HepG2 (cell line): ENCODE measurements around the gene SLC12A5. TPM values are rescaled to one million over a fixed set of nuclear protein-coding genes. Genes with fewer than 3 reads are reported as not detected.

ENCODE experiments used
- ATF1 ChIP-seq: IDR thresholded peaks from 2 replicates; pipeline ENCODE4 v1.6.1; 2016; ENCODE audit warnings: mild to moderate bottlenecking, control low read depth
- ATM ChIP-seq: fragments of 450-650 bp; IDR thresholded peaks from 2 replicates; pipeline ENCODE4 v1.7.1; 2017; ENCODE audit warnings: mild to moderate bottlenecking, borderline replicate concordance
- BATF2 ChIP-seq: sonication (generic); formaldehyde crosslinking; IDR thresholded peaks from 2 replicates; pipeline ENCODE4 v1.8.0; 2022; ENCODE audit warnings: mild to moderate bottlenecking, missing genetic modification reagents, moderate library complexity
- BRCA1 ChIP-seq: sonication (generic); formaldehyde crosslinking; IDR thresholded peaks from 2 replicates; pipeline ENCODE4 v1.4.0; 2020; ENCODE audit warnings: missing genetic modification reagents
- CENPBD1 ChIP-seq: sonication (generic); formaldehyde crosslinking; IDR thresholded peaks from 2 replicates; pipeline ENCODE4 v1.8.0; 2022; ENCODE audit warnings: missing genetic modification reagents, low read depth, mild to moderate bottlenecking, borderline replicate concordance
- CREB1 ChIP-seq, 2 experiments: fragments of 450-650 bp in 1 of 2; IDR thresholded peaks; 2 replicates each; pipeline ENCODE4 v1.6.1; 2016 to 2017; ENCODE audit warnings: control low read depth in 1 of 2, mild to moderate bottlenecking in 1 of 2, missing compliant biosample characterization in 1 of 2, missing genetic modification characterization in 1 of 2
- DBP ChIP-seq: sonication (generic); formaldehyde crosslinking; IDR thresholded peaks from 2 replicates; pipeline ENCODE4 v1.4.0; 2020; ENCODE audit warnings: missing genetic modification reagents; ENCODE audit errors: not compliant biosample characterization
- GLMP ChIP-seq: sonication (generic); formaldehyde crosslinking; IDR thresholded peaks from 2 replicates; pipeline ENCODE4 v1.9.0; 2021; ENCODE audit warnings: missing genetic modification reagents, mild to moderate bottlenecking, borderline replicate concordance
- HDAC6 ChIP-seq: fragments of 200-600 bp; sonication (generic); IDR thresholded peaks from 2 replicates; pipeline ENCODE4 v1.7.0; 2017; ENCODE audit warnings: mild to moderate bottlenecking, antibody characterized with exemption, low read length, low read depth
- HMG20A ChIP-seq: IDR thresholded peaks from 2 replicates; pipeline ENCODE4 v1.6.1; 2016; ENCODE audit warnings: borderline replicate concordance
- IKZF4 ChIP-seq: sonication (generic); formaldehyde crosslinking; IDR thresholded peaks from 2 replicates; pipeline ENCODE4 v1.5.1; 2020; ENCODE audit warnings: borderline replicate concordance, mild to moderate bottlenecking, low read depth, missing genetic modification reagents; ENCODE audit errors: not compliant biosample characterization
- MEIS2 ChIP-seq: sonication (generic); formaldehyde crosslinking; IDR thresholded peaks from 2 replicates; pipeline ENCODE4 v1.9.0; 2021; ENCODE audit warnings: mild to moderate bottlenecking, missing genetic modification reagents
- NBN ChIP-seq: fragments of 450-650 bp; conservative IDR thresholded peaks from 2 replicates; pipeline ENCODE4 v1.6.1; 2017
- NFYB ChIP-seq: sonication (generic); formaldehyde crosslinking; IDR thresholded peaks from 2 replicates; pipeline ENCODE4 v1.4.0; 2020; ENCODE audit warnings: missing genetic modification reagents
- NKX3-1 ChIP-seq: sonication (generic); formaldehyde crosslinking; IDR thresholded peaks from 2 replicates; pipeline ENCODE4 v1.5.0; 2020; ENCODE audit warnings: missing genetic modification reagents
- NR0B2 ChIP-seq: sonication (generic); formaldehyde crosslinking; IDR thresholded peaks from 2 replicates; pipeline ENCODE4 v1.4.0; 2020; ENCODE audit warnings: mild to moderate bottlenecking, missing genetic modification reagents
- NR3C1 ChIP-seq: sonication (generic); formaldehyde crosslinking; IDR thresholded peaks from 2 replicates; pipeline ENCODE4 v1.4.0; 2020; ENCODE audit warnings: missing genetic modification reagents
- POGZ ChIP-seq: sonication (generic); formaldehyde crosslinking; IDR thresholded peaks from 2 replicates; pipeline ENCODE4 v1.4.0; 2020; ENCODE audit warnings: mild to moderate bottlenecking, missing genetic modification reagents
- RARG ChIP-seq: sonication (generic); formaldehyde crosslinking; IDR thresholded peaks from 2 replicates; pipeline ENCODE4 v1.4.0; 2020; ENCODE audit warnings: low read depth, mild to moderate bottlenecking, missing genetic modification reagents
- RFXAP ChIP-seq: sonication (generic); formaldehyde crosslinking; IDR thresholded peaks from 2 replicates; pipeline ENCODE4 v1.4.0; 2020; ENCODE audit warnings: missing genetic modification reagents, borderline replicate concordance
- SIX4 ChIP-seq: sonication (generic); formaldehyde crosslinking; IDR thresholded peaks from 2 replicates; pipeline ENCODE4 v1.4.0; 2020; ENCODE audit warnings: missing genetic modification reagents
- TBL1XR1 ChIP-seq: fragments of 150-350 bp; IDR thresholded peaks from 2 replicates; pipeline ENCODE4 v1.6.1; 2014; ENCODE audit warnings: borderline replicate concordance, low read length; ENCODE audit not compliant: partially characterized antibody
- TRIM24 ChIP-seq: sonication (generic); formaldehyde crosslinking; IDR thresholded peaks from 2 replicates; pipeline ENCODE4 v1.8.0; 2022; ENCODE audit warnings: mild to moderate bottlenecking, missing genetic modification reagents
- XRCC5 ChIP-seq: fragments of 200-400 bp; formaldehyde crosslinking; optimal IDR thresholded peaks from 2 replicates; pipeline ENCODE3; 2017; ENCODE audit warnings: mild to moderate bottlenecking, low read length
- ZBTB42 ChIP-seq: sonication (generic); formaldehyde crosslinking; IDR thresholded peaks from 2 replicates; pipeline ENCODE4 v1.5.0; 2020; ENCODE audit warnings: mild to moderate bottlenecking, missing genetic modification reagents
- ZKSCAN8 ChIP-seq: IDR thresholded peaks from 2 replicates; pipeline ENCODE4 v1.6.1; 2016; ENCODE audit warnings: borderline replicate concordance, missing genetic modification reagents, missing compliant biosample characterization
- ZNF224 ChIP-seq: sonication (generic); formaldehyde crosslinking; IDR thresholded peaks from 2 replicates; pipeline ENCODE4 v1.5.0; 2020; ENCODE audit warnings: mild to moderate bottlenecking, missing genetic modification reagents
- ZNF30 ChIP-seq: sonication (generic); formaldehyde crosslinking; IDR thresholded peaks from 2 replicates; pipeline ENCODE4 v1.5.0; 2020; ENCODE audit warnings: mild to moderate bottlenecking, missing genetic modification reagents
- ZNF326 ChIP-seq: sonication (generic); formaldehyde crosslinking; IDR thresholded peaks from 2 replicates; pipeline ENCODE4 v1.4.0; 2020; ENCODE audit warnings: missing genetic modification reagents, borderline replicate concordance
- ZSCAN30 ChIP-seq: sonication (generic); formaldehyde crosslinking; IDR thresholded peaks from 2 replicates; pipeline ENCODE4 v1.5.0; 2020; ENCODE audit warnings: mild to moderate bottlenecking, missing genetic modification reagents
- polyA plus RNA-seq, 8 experiments: library from polyadenylated mRNA; depleted of rRNA in 3 of 8; stranded (reverse) in 7 of 8; unstranded in 1 of 8; fragments of >200 nt; fragmentation: Illumina TruSeq in 4 of 8; extraction: Trizol in 4 of 8; gene quantifications; 2 replicates each; pipeline versions ENCODE4 v1.2.1 to v1.2.3, GENCODE V29; 2011 to 2016; ENCODE audit warnings: low read depth in 4 of 8, missing spikeins in 1 of 8, mixed read lengths in 1 of 8; ENCODE audit not compliant: insufficient read depth in 1 of 8
- total RNA-seq, 5 experiments: library from RNA; depleted of rRNA; stranded (reverse); fragments of >200 nt; fragmentation: Illumina TruSeq; extraction: Trizol; gene quantifications; 2 replicates each; pipeline ENCODE4 v1.2.3, GENCODE V29; 2016; ENCODE audit warnings: low read depth in 1 of 5

The SLC12A5 gene
- total and polyA plus RNA-seq, 2 of the 13 experiments (the other 11 are each of a cell fraction or from before 2014, with no cell fraction given) = 4.3 to 5.4 TPM

- TF ChIP-seq IKZF4 (CRISPR knock-in tag) (no peak), POGZ (no peak; the same call in 1 of the 2 replicates), DBP (CRISPR knock-in tag) (no peak), CREB1 (IDR thresholded peaks at IDR 0.05) (no peak), CREB1 (CRISPR knock-in tag; IDR thresholded peaks at IDR 0.05) (no peak), XRCC5 (no peak), ZNF224 (CRISPR knock-in tag) (no peak), CENPBD1 (CRISPR knock-in tag) (no peak), BRCA1 (no peak), ZKSCAN8 (CRISPR knock-in tag) (no peak), ZBTB42 (no peak), ZSCAN30 (no peak), ZNF326 (CRISPR knock-in tag) (no peak), BATF2 (no peak), NFYB (CRISPR knock-in tag) (no peak; the same call in 1 of the 2 replicates), NBN (no peak), NR3C1 (CRISPR knock-in tag) (no peak), RARG (CRISPR knock-in tag) (0 out of 2 replicates have a peak, but pooled peaks have one; percentile 6), SIX4 (no peak), HDAC6 (no peak), MEIS2 (CRISPR knock-in tag) (no peak), NR0B2 (no peak), HMG20A (CRISPR knock-in tag) (no peak), GLMP (CRISPR knock-in tag) (0 out of 2 replicates have a peak, but pooled peaks have one; percentile 25), TRIM24 (CRISPR knock-in tag) (no peak), NKX3-1 (CRISPR knock-in tag) (no peak), ATM (no peak), ATF1 (no peak), RFXAP (CRISPR knock-in tag) (no peak), TBL1XR1 (no peak), ZNF30 (CRISPR knock-in tag) (no peak; the same call in 1 of the 2 replicates)
Observed at GRCh38 chr20:46089167-46089416, 60.1 kb downstream of the SLC12A5 start (continued).
